ENCODE data around the gene GADD45G.

GADD45G gene

GRCh38 chr9:89610391-89610925, 5.6 kb downstream of the GADD45G start:
- DNase-seq: no peak

- no peak for DNase-seq
These were observed 6.6 kb downstream of the GADD45G start for GRCh38 chr9:89611425-89611824.

GRCh38 chr9:89612566-89613278, 7.9 kb downstream of the GADD45G start:
- no peak for DNase-seq

GRCh38 chr9:89613912-89614892, 9.4 kb downstream of the GADD45G start:
- no peak for DNase-seq

GRCh38 chr9:89615661-89616060, 10.8 kb downstream of the GADD45G start:
- DNase-seq: no peak

GRCh38 chr9:89616411-89616810, 11.6 kb downstream of the GADD45G start:
- DNase-seq: no peak

GRCh38 chr9:89617978-89618377, 13.2 kb downstream of the GADD45G start:
- DNase-seq: no peak

GRCh38 chr9:89619019-89619418, 14.2 kb downstream of the GADD45G start:
- no peak for DNase-seq

GRCh38 chr9:89619424-89620138, 14.8 kb downstream of the GADD45G start:
- DNase-seq: no peak

- no peak for DNase-seq
These were observed 16.2 kb downstream of the GADD45G start for GRCh38 chr9:89621031-89621430.

- no peak for DNase-seq
These were observed 16.9 kb downstream of the GADD45G start for GRCh38 chr9:89621676-89622075.

GRCh38 chr9:89622933-89623861, 18.4 kb downstream of the GADD45G start:
- DNase-seq: no peak

GRCh38 chr9:89623925-89624420, 19.2 kb downstream of the GADD45G start:
- DNase-seq: no peak

- DNase-seq: no peak
These were observed 21.2 kb downstream of the GADD45G start for GRCh38 chr9:89625721-89626687.

GRCh38 chr9:89626741-89627265, 22.0 kb downstream of the GADD45G start:
- DNase-seq: no peak

- no peak for DNase-seq
These were observed 23.8 kb downstream of the GADD45G start for GRCh38 chr9:89628601-89629000.

- DNase-seq: no peak
These were observed 24.5 kb downstream of the GADD45G start for GRCh38 chr9:89629081-89629976.

GRCh38 chr9:89630508-89630907, 25.7 kb downstream of the GADD45G start:
- no peak for DNase-seq

- no peak for DNase-seq
These were observed 26.6 kb downstream of the GADD45G start for GRCh38 chr9:89631384-89631783.
